HG02981 (cell line): ENCODE data around the gene MBD5.
"Not testable (repeated sequence)": the region's sequence is repeated elsewhere in the genome, so short reads cannot be mapped to it uniquely, and the experiment has no call there.

Experiments
- ATAC-seq: cut with Tn5 transposase; IDR thresholded peaks from one replicate; pipeline ENCODE4 v1.9.1; 2021; ENCODE audit warnings: mild to moderate bottlenecking, moderate library complexity; ENCODE audit not compliant: unreplicated experiment

MBD5 gene

GRCh38 chr2:148021059-148021861, at the start of gene MBD5:
MBD5 (plus strand) TSS chr2:148021091.
- peak; percentile 39 for ATAC-seq

- ATAC-seq, result no peak
Measured at GRCh38 chr2:147976102-147976501, 44.8 kb upstream of the MBD5 start.

DNA sequence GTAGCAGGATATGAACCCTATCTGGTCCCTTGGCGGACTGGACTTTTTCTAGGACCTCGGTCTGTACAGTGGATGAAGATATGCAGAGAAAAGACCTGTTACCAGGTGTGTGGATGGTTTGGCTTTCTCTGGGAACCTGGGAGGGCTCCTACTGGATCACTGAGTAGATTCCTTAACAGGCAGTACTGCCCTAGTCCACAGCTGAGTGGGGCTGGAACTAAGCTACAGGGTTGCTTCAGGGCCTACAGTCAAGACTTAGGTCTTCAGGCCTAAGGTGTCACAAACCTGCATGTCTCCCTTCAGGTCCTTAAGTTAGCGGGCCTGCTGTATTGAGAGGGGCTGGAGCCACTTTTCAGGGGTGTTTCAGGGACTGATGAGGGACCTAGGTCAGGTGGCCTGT, 43.2 kb upstream of the MBD5 start:
- ATAC-seq, result no peak

DNA sequence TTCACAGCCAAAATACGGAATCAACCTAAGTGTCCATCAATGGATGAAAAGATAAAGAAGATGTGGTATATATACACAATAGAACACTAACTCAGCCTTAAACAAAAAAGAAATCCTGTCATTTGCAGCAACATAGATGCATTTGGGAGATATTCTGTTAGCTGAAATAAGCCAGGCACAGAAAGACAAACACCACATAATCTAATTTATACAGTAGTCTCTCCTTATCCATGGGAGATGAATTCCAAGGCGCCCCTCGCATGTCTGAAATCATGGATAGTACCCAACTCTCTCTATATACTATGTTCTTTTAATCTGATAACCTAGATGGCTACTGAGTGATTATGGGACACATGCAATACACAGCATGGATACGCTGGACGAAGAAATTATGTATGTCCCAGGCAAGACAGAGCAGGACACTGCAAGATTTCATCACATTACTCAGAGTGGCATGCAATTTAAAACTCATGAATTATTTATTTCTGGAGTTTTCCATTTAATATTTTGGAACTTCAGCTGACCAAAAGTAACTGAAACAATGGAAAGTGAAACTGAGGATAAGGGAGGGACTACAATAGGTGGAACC, 39.9 kb upstream of the MBD5 start:
- ATAC-seq, result no peak

- ATAC-seq, result no peak
Measured at GRCh38 chr2:147989102-147989501, 31.8 kb upstream of the MBD5 start.

DNA sequence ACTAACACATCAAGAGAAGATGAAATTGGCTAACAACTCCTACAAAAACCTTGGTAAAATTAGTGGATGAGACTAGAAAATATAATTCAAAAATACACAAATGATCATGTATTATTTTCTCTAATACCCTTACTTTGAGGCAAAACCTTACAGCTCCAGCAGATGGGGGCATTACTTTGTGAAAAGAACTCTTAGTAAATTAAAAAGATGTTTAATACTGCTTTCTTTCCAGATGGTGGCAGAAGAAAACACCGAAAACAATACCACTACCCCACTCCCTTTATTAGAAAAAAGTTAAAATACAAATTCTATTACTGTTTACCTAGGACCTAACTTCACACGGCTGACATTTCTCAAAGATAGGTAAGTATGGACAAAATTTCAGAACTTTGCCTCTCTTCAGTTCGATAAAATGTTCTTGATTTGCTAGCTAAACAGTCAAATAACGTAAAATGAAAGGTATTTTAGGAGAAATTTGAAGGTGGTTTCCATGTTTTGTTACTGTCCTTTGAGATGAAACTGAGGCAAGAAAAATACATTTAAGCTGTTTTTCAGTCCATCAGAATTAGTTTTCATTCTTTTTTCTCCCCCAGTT, 31.0 kb upstream of the MBD5 start:
- peak; percentile 80 for ATAC-seq

- not testable (repeated sequence) for ATAC-seq
Measured at GRCh38 chr2:147994965-147995364, 25.9 kb upstream of the MBD5 start.

DNA sequence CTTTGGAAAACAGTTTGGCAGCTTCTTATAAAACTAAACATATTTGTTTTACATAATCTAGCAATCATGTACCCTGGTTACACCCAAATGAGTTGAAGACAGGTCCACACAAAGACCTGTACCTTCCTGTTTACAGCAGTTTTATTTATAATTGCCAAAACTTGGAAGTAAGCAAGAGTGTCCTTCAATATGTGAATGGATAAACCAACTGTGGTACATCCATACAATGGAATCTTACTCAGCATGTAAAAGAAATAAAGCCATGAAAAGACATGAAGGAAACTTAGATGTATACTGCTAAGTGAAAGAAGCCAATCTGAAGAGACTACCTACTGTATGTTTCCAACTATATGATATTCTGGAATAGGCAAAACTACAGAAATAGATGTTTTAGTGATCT, 24.1 kb upstream of the MBD5 start:
- ATAC-seq, result no peak

DNA sequence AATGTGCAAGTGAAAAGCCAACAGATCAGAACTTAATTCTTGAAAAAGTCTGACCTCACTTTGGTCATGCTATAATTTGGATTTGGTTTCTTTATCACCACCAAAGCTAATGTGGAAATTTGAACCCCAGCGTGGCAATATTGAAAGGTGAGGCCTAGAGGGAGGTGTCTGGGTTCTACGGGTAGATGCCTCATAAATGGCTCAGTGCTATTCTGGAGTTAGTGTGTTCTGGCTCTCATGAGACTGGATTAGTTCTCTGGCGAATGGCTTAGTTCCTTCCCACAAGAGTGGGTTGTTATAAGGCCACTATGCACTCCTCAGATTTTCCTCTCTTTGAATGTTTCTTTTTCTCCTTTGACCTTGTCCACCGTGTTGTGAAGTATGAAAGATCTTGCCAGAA, 22.7 kb upstream of the MBD5 start:
- ATAC-seq, result no peak

GRCh38 chr2:147999126-147999525, 21.8 kb upstream of the MBD5 start:
- ATAC-seq, result no peak

DNA sequence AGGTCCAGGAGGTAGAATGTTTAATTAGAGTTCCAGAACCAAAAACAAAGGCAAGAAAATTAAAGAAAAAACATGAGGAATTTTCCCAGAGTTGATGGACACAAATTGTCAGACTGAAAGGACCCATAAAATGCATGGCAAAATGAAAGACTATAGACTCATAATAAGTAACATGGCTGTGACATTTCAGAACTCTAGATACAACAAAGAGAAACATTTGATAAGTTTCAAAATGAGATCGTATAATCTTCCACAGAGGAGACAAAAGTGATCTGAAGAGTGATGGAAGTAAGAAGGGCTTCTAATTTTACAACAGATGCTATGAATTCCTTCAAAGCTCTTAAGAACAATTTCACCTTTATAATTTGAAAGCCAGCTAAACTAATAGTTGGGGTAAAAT, 20.8 kb upstream of the MBD5 start:
- no peak for ATAC-seq

GRCh38 chr2:148002420-148002819, 18.5 kb upstream of the MBD5 start:
- ATAC-seq, result not testable (repeated sequence)

GRCh38 chr2:148006249-148007007, 14.5 kb upstream of the MBD5 start:
- no peak for ATAC-seq

DNA sequence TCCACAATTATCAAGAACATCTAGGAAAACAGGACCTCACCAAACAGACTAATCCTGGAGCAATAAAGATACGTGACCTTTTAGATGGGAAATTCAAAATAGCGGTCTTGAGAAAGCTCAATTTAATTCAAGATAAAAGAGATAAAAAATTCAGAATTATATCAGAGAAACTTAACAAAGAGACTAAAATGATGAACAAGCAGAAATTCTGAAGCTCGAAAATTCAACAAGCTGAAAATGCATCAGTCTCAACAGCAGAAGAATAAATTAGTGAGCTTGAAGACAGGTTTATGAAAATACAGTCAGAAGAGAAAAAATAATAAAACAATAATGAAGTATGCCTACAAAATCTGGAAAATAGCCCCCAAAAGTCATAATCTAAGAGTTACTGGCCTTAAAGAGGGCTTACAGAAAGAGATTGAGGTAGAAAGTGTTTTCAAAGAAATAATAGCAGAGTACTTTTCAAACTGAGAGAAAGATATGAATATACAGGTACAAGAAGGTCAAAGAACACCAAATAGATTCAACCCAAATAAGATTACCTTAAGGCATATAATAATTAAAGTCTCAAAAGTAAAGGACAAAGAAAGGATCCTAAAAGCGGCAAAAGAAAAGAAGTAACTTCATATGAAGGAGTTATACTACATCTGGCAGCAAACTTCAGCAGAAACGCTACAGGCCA, 13.5 kb upstream of the MBD5 start:
- ATAC-seq, result no peak

DNA sequence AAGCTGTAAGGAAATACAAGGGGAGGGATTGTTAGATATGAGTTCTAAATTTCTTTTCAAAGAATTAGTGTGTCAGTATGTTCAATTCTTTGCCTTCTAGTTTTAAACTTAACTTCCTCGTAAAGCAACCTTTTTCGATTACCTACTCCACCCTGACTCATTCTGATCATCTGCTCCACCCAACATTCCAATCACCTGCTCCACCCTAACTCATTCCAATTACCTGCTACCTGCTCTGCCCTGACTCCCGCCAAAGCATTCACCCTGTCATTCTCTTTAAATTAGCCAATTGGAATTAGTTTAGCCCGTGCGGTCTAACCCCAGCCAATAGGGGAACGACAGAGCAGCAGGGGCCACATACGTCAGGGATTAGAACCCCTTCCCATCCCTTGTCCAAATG, 12.5 kb upstream of the MBD5 start:
- ATAC-seq, result not testable (repeated sequence)

DNA sequence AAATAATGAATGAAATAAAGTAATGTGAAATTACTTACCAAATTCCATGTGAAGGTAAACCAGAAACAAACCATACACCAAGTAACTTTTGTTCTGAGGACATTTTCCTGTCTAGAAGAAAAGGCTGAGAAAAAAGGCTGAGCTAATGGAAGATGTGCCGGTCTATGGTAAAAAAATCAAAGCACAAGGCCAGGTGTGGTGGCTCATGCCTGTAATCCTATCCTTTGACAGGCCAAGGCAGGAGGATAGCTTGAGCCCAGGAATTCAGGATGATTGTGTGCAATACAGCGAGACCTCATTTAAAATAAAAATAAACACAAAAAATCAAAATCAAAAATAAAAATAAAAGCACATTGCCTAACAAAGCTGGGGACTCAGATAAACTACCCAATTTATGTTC, 7.0 kb upstream of the MBD5 start:
- ATAC-seq, result no peak

GRCh38 chr2:148014616-148015015, 6.3 kb upstream of the MBD5 start:
- ATAC-seq, result no peak

GRCh38 chr2:148020111-148021058, 506 bp upstream of the MBD5 start, which contains the start of gene ORC4:
ORC4 (minus strand) TSS chr2:148020737; CDS start chr2:147975958, 44,779 bp downstream.
- peak; percentile 84 for ATAC-seq

DNA sequence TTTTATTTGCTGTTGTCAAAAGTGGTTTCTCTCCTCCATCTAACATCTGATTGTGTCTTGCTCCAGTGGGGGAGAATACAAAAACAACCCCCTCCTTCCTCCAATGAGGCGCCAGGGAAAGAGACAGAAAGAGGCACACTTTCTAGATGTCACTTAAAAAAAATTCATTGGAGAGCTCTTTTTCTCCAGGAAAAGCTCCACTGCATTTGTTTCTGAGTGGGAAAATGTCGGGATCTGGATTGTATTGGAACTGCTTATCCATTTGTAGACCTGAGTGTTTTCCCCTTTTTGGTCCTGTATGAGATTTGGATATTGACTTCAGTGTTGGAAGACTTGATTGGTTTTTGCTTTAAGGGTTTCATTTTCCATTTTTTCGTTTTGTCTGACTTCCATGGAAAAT, 995 bp downstream of the MBD5 start:
- no peak for ATAC-seq

DNA sequence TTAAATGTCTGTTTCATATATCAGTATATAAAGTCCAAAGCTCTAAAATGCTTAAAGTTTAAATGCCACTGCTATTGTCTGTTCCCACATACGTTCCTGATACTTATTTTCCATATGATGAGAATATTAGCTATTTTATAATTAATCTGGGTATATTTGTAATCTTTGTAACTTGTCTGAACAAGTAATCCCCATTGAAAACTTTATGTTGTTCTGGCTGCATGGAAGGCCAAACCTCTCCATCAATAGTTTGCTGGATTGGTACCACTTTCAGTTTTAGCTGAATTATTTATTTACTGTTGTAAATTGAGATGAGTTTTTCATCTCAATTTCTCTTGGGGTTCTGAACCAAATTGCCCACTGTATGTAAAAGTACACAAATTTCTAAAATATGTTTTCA, 1.5 kb downstream of the MBD5 start:
- ATAC-seq, result no peak
